Iris pigment epithelial cell (primary cell): ENCODE results near the gene IGLL1.
A peak's percentile ranks its signal among the peaks of the same experiment; 100 is the strongest.
"Not testable (repeated sequence)": the region's sequence is repeated elsewhere in the genome, so short reads cannot be mapped to it uniquely, and the experiment has no call there.

Experiments used
- DNase-seq: peaks from one replicate; pipeline ENCODE4 v3.0.0-alpha.2; 2011; ENCODE audit warnings: low read depth

The IGLL1 gene

GRCh38 chr22:23579870-23580575 lies at the start of gene IGLL1:
Gene IGLL1, minus strand, starts transcription at chr22:23580290. Its CDS starts 100 bp downstream, at chr22:23580190.
- no peak for DNase-seq

- DNase-seq: not testable (repeated sequence)
These were observed 48.1 kb upstream of the IGLL1 start for GRCh38 chr22:23628056-23628743.

GRCh38 chr22:23627401-23628055 lies 47.4 kb upstream of the IGLL1 start:
- DNase-seq: peak; percentile 31

- DNase-seq: no peak
These were observed 46.3 kb upstream of the IGLL1 start for GRCh38 chr22:23626286-23626975.

- peak; percentile 15 for DNase-seq
These were observed 42.5 kb upstream of the IGLL1 start for GRCh38 chr22:23622634-23623033.

- DNase-seq: not testable (repeated sequence)
These were observed 41.8 kb upstream of the IGLL1 start for GRCh38 chr22:23621916-23622315.

- DNase-seq: no peak
These were observed 41.1 kb upstream of the IGLL1 start for GRCh38 chr22:23621082-23621780.

- peak; percentile 18 for DNase-seq
These were observed 33.3 kb upstream of the IGLL1 start for GRCh38 chr22:23613193-23613972.

GRCh38 chr22:23609983-23610781 lies 30.1 kb upstream of the IGLL1 start:
- no peak for DNase-seq

GRCh38 chr22:23608583-23608982 lies 28.5 kb upstream of the IGLL1 start:
- DNase-seq: peak; percentile 14

- no peak for DNase-seq
These were observed 26.4 kb upstream of the IGLL1 start for GRCh38 chr22:23606204-23607131.

- no peak for DNase-seq
These were observed 25.0 kb upstream of the IGLL1 start for GRCh38 chr22:23604939-23605712.

GRCh38 chr22:23603266-23603665 lies 23.2 kb upstream of the IGLL1 start:
- no peak for DNase-seq

GRCh38 chr22:23598805-23599518 lies 18.9 kb upstream of the IGLL1 start:
- no peak for DNase-seq

- not testable (repeated sequence) for DNase-seq
These were observed 17.6 kb upstream of the IGLL1 start for GRCh38 chr22:23597576-23598268.

- DNase-seq: not testable (repeated sequence)
These were observed 15.8 kb upstream of the IGLL1 start for GRCh38 chr22:23595904-23596303.

- DNase-seq: no peak
These were observed 11.8 kb upstream of the IGLL1 start for GRCh38 chr22:23591846-23592245.
